K562 (cell line): ENCODE results near the gene RPL22L1. TPM values are rescaled to one million over a fixed set of nuclear protein-coding genes. Genes with fewer than 3 reads are reported as not detected.

Experiments
- ARID1B ChIP-seq: fragments of 450-650 bp; IDR thresholded peaks from 2 replicates; pipeline ENCODE4 v1.6.1; 2016; ENCODE audit warnings: antibody characterized with exemption, mild to moderate bottlenecking, inconsistent platforms
- BACH1 ChIP-seq: fragments of 200-800 bp; sonication (Bioruptor generic); IDR thresholded peaks from 2 replicates; pipeline ENCODE4 v1.6.1; 2016; ENCODE audit warnings: missing genetic modification characterization, missing compliant biosample characterization
- CREM ChIP-seq: IDR thresholded peaks from 2 replicates; pipeline ENCODE4 v1.6.1; 2014; ENCODE audit warnings: antibody characterized with exemption, low read depth
- FOXK2 ChIP-seq, 2 experiments: fragments of 450-650 bp; IDR thresholded peaks in 1 of 2; conservative IDR thresholded peaks in 1 of 2; 2 replicates each; pipeline ENCODE4 v1.6.1; 2016; ENCODE audit warnings: low read depth in 2 of 2, mild to moderate bottlenecking in 1 of 2
- IRF2 ChIP-seq: sonication (generic); formaldehyde crosslinking; IDR thresholded peaks from 2 replicates; pipeline ENCODE4 v1.8.1; 2022; ENCODE audit warnings: mild to moderate bottlenecking, missing genetic modification reagents
- JUND ChIP-seq, 2 experiments: IDR thresholded peaks; 2 replicates in 1 of 2; 3 replicates in 1 of 2; pipeline ENCODE4 v1.6.1; 2011; ENCODE audit warnings: borderline replicate concordance in 2 of 2, low read depth in 2 of 2, low read length in 2 of 2, improper control_type of control experiment in 1 of 2, missing biosample characterization in 1 of 2, missing genetic modification characterization in 1 of 2, missing genetic modification reagents in 1 of 2
- MECOM ChIP-seq: fragments of 250-450 bp; sonication (Bioruptor Pico); IDR thresholded peaks from 2 replicates; pipeline ENCODE4 v1.8.0; 2022; ENCODE audit warnings: inconsistent platforms
- MITF ChIP-seq: IDR thresholded peaks from 2 replicates; pipeline ENCODE4 v1.6.1; 2014; ENCODE audit warnings: antibody characterized with exemption
- NCOR1 ChIP-seq: fragments of 450-650 bp; IDR thresholded peaks from 2 replicates; pipeline ENCODE4 v1.6.1; 2016; ENCODE audit warnings: mild to moderate bottlenecking, moderate library complexity
- NR2C2 ChIP-seq, 2 experiments: fragments of 200-800 bp in 1 of 2; sonication (Bioruptor generic) in 1 of 2; sonication (generic) in 1 of 2; formaldehyde crosslinking in 1 of 2; IDR thresholded peaks; 2 replicates each; pipeline versions ENCODE4 v1.6.1 to v1.8.0; 2016 to 2022; ENCODE audit warnings: mild to moderate bottlenecking in 1 of 2, missing compliant biosample characterization in 1 of 2, missing genetic modification characterization in 1 of 2, missing genetic modification reagents in 1 of 2
- RNF2 ChIP-seq: sonication (generic); IDR thresholded peaks from 2 replicates; pipeline ENCODE4 v1.6.1; 2016
- RNF219 ChIP-seq: fragments of 250-450 bp; sonication (Bioruptor Pico); IDR thresholded peaks from 2 replicates; pipeline ENCODE4 v1.5.0; 2022; ENCODE audit warnings: mild to moderate bottlenecking
- SIX5 ChIP-seq, 2 experiments: IDR thresholded peaks; 2 replicates each; pipeline ENCODE4 v1.6.1; 2011; ENCODE audit warnings: low read length in 2 of 2, borderline replicate concordance in 1 of 2, low read depth in 1 of 2, mild to moderate bottlenecking in 1 of 2, moderate library complexity in 1 of 2; ENCODE audit not compliant: insufficient read depth in 1 of 2
- SMARCA5 ChIP-seq: fragments of 450-650 bp; IDR thresholded peaks from 2 replicates; pipeline ENCODE4 v1.6.1; 2016
- SMARCB1 ChIP-seq: IDR thresholded peaks from 2 replicates; pipeline ENCODE4 v1.6.1; 2011; ENCODE audit warnings: improper control_type of control experiment, low read depth; ENCODE audit not compliant: insufficient read length
- SPI1 ChIP-seq: IDR thresholded peaks from 2 replicates; pipeline ENCODE4 v1.6.1; 2011; ENCODE audit warnings: low read depth, low read length, control low read depth, borderline replicate concordance
- TAF1 ChIP-seq: IDR thresholded peaks from 2 replicates; pipeline ENCODE4 v1.6.1; 2011; ENCODE audit warnings: mild to moderate bottlenecking, low read length, moderate library complexity; ENCODE audit not compliant: insufficient read depth, control insufficient read depth, severe bottlenecking; ENCODE audit errors: extremely low read depth
- TBL1XR1 ChIP-seq, 2 experiments: IDR thresholded peaks; 2 replicates each; pipeline ENCODE4 v1.6.1; 2012; ENCODE audit warnings: improper control_type of control experiment in 2 of 2, low read length in 2 of 2, mild to moderate bottlenecking in 1 of 2
- ZC3H8 ChIP-seq: fragments of 450-650 bp; IDR thresholded peaks from 2 replicates; pipeline ENCODE4 v1.6.1; 2017
- ZNF512 ChIP-seq: IDR thresholded peaks from 2 replicates; pipeline ENCODE4 v1.6.1; 2016; ENCODE audit warnings: missing genetic modification characterization, missing compliant biosample characterization
- polyA plus RNA-seq, 8 experiments: library from polyadenylated mRNA; depleted of rRNA in 4 of 8; stranded (reverse) in 5 of 8; unstranded in 3 of 8; fragments of >200 nt; fragmentation: Nextera tagmentation in 2 of 8; fragmentation: Illumina TruSeq in 1 of 8; extraction: Ambion mirVana in 2 of 8; extraction: Trizol in 1 of 8; gene quantifications; 2 replicates each; pipeline versions ENCODE4 v1.2.1 to v1.2.3, GENCODE V29; 2011 to 2014; ENCODE audit warnings: inconsistent platforms in 1 of 8, missing spikeins in 1 of 8
- total RNA-seq, 7 experiments: library from RNA; depleted of rRNA in 6 of 7; stranded (reverse); fragments of >200 nt in 6 of 7; fragmentation: Illumina TruSeq in 2 of 7; extraction: Trizol in 2 of 7; gene quantifications; 2 replicates each; pipeline versions ENCODE4 v1.2.1 to v1.2.3, GENCODE V29; 2011 to 2021; ENCODE audit warnings: low replicate concordance in 1 of 7
- TF ChIP-seq, protein P1 (sequence below): sonication (generic); formaldehyde crosslinking; IDR thresholded peaks from 2 replicates; pipeline ENCODE4 v1.8.0; 2022; ENCODE audit warnings: mild to moderate bottlenecking, missing genetic modification reagents

The RPL22L1 gene
- total and polyA plus RNA-seq, 9 of the 15 experiments (the other 6 are each of a cell fraction or from before 2014, with no cell fraction given) = 53.9 to 198 (median 108) TPM

- peak in 1 of 2 experiments; percentile 29; a peak in 1 of 4 replicates for TF ChIP-seq TBL1XR1 (IDR thresholded peaks at IDR 0.05; ENCODE audit: low read length in 2 of 2)
- TF ChIP-seq MITF = no peak
- TF ChIP-seq JUND (IDR thresholded peaks at IDR 0.05; ENCODE audit: borderline replicate concordance, low read depth, low read length) = peak; percentile 47; the same call in 1 of the 2 replicates
- no peak; the same call in 2 of the 3 replicates for TF ChIP-seq JUND (tag; IDR thresholded peaks at IDR 0.05; ENCODE audit: borderline replicate concordance, low read depth, low read length)
- TF ChIP-seq ZC3H8 = no peak
- TF ChIP-seq SMARCA5 = no peak
- TF ChIP-seq, protein P1, sequence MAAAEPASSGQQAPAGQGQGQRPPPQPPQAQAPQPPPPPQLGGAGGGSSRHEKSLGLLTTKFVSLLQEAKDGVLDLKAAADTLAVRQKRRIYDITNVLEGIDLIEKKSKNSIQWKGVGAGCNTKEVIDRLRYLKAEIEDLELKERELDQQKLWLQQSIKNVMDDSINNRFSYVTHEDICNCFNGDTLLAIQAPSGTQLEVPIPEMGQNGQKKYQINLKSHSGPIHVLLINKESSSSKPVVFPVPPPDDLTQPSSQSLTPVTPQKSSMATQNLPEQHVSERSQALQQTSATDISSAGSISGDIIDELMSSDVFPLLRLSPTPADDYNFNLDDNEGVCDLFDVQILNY (CRISPR knock-in tag) = no peak
- no peak for TF ChIP-seq RNF2
- TF ChIP-seq SIX5 (IDR thresholded peaks at IDR 0.05; ENCODE audit: borderline replicate concordance in 1 of 2, insufficient read depth in 1 of 2, low read depth in 1 of 2, low read length in 2 of 2) = no peak
- TF ChIP-seq CREM = 0 out of 2 replicates have a peak, but pooled peaks have one; percentile 42
- TF ChIP-seq FOXK2 (conservative IDR thresholded peaks at IDR 0.05 in 1 of 2, IDR thresholded peaks at IDR 0.05 in 1 of 2; ENCODE audit: low read depth in 2 of 2) = peak; percentile 91 to 93
- TF ChIP-seq NCOR1 = peak; percentile 26; the same call in 1 of the 2 replicates
- no peak for TF ChIP-seq SPI1
- no peak for TF ChIP-seq ZNF512 (tag)
- TF ChIP-seq MECOM (CRISPR knock-in tag) = no peak
- TF ChIP-seq SMARCB1 = no peak
- peak; percentile 51 for TF ChIP-seq ARID1B
- TF ChIP-seq IRF2 (CRISPR knock-in tag) = no peak
- no peak for TF ChIP-seq BACH1 (tag)
- TF ChIP-seq RNF219 (CRISPR knock-in tag) = no peak
- no peak for TF ChIP-seq TAF1
- no peak for TF ChIP-seq NR2C2 (CRISPR knock-in tag; IDR thresholded peaks at IDR 0.05)
- TF ChIP-seq NR2C2 (tag; IDR thresholded peaks at IDR 0.05) = no peak
Measured at GRCh38 chr3:170815340-170815739, 54.7 kb downstream of the RPL22L1 start (continued).
